Osteocyte (in vitro differentiated cells): Measurements from ENCODE around the gene SSTR3. TPM values are rescaled to one million over a fixed set of nuclear protein-coding genes. Genes with fewer than 3 reads are reported as not detected.

Experiments
- DNase-seq: peaks from one replicate; pipeline ENCODE4 v3.0.0; 2021; ENCODE audit warnings: mixed read lengths; ENCODE audit not compliant: unreplicated experiment; ENCODE audit errors: extremely low spot score
- H3K27ac Mint-ChIP-seq: one replicate; pipeline ENCODE4 v1.8.0; 2021; ENCODE audit warnings: mild to moderate bottlenecking, mixed read lengths; ENCODE audit not compliant: unreplicated experiment
- H3K27me3 Mint-ChIP-seq: one replicate; pipeline ENCODE4 v1.8.0; 2021; ENCODE audit warnings: mixed read lengths; ENCODE audit not compliant: unreplicated experiment
- H3K36me3 Mint-ChIP-seq: one replicate; pipeline ENCODE4 v1.8.0; 2021; ENCODE audit warnings: mixed read lengths; ENCODE audit not compliant: unreplicated experiment
- H3K4me1 Mint-ChIP-seq: one replicate; pipeline ENCODE4 v1.8.0; 2021; ENCODE audit warnings: mixed read lengths; ENCODE audit not compliant: unreplicated experiment
- H3K4me3 Mint-ChIP-seq: one replicate; pipeline ENCODE4 v1.8.0; 2021; ENCODE audit warnings: mild to moderate bottlenecking, moderate library complexity, mixed read lengths; ENCODE audit not compliant: unreplicated experiment
- H3K9me3 Mint-ChIP-seq: one replicate; pipeline ENCODE4 v1.8.0; 2021; ENCODE audit warnings: mixed read lengths; ENCODE audit not compliant: unreplicated experiment
- CTCF ChIP-seq: fragments of 200-600 bp; sonication (generic); IDR thresholded peaks from 2 replicates; pipeline ENCODE4 v1.5.0; 2021; ENCODE audit warnings: antibody characterized with exemption, mild to moderate bottlenecking, moderate library complexity
- total RNA-seq: library from RNA; stranded (reverse); gene quantifications from 2 replicates; pipeline ENCODE4 v1.2.1, GENCODE V29; 2021

SSTR3 gene
- total RNA-seq, 1 donor from 2014 or later: not detected

GRCh38 chr22:37192204-37192603 is 20.1 kb downstream of the SSTR3 start:
- no peaks in the 10 kb centered on the region for H3K9me3 Mint-ChIP-seq
- no peak for TF ChIP-seq CTCF
- peaks cover 3% of the 10 kb centered on the region for H3K36me3 Mint-ChIP-seq
- DNase-seq: no peak
- H3K27ac Mint-ChIP-seq: no peak overlapping the region
- peaks cover 32% of the 10 kb centered on the region for H3K4me1 Mint-ChIP-seq
- H3K4me3 Mint-ChIP-seq: no peak overlapping the region
- H3K27me3 Mint-ChIP-seq: no peaks in the 10 kb centered on the region

GRCh38 chr22:37190262-37190780 is 22.0 kb downstream of the SSTR3 start:
- TF ChIP-seq CTCF: no peak
- Mint-ChIP-seq H3K4me3 (no peak overlapping the region), H3K9me3 (no peaks in the 10 kb centered on the region), H3K36me3 (peaks cover 3% of the 10 kb centered on the region), H3K4me1 (peaks cover 34% of the 10 kb centered on the region), H3K27ac (no peak overlapping the region), H3K27me3 (no peaks in the 10 kb centered on the region)
- DNase-seq: no peak

- DNase-seq: no peak
- H3K36me3 Mint-ChIP-seq: peaks cover 7% of the 10 kb centered on the region
- no peaks in the 10 kb centered on the region for H3K9me3 Mint-ChIP-seq
- no peak overlapping the region for H3K4me3 Mint-ChIP-seq
- H3K4me1 Mint-ChIP-seq: peaks cover 34% of the 10 kb centered on the region
- H3K27ac Mint-ChIP-seq: peak overlapping the region; percentile 87
- no peaks in the 10 kb centered on the region for H3K27me3 Mint-ChIP-seq
- TF ChIP-seq CTCF: no peak
Observed at GRCh38 chr22:37188901-37189466, 23.3 kb downstream of the SSTR3 start.

GRCh38 chr22:37187891-37188761 is 24.2 kb downstream of the SSTR3 start, which contains the start of gene C1QTNF6:
C1QTNF6 (minus strand) TSS chr22:37188247; CDS start chr22:37188213, 34 bp downstream.
- H3K4me1 Mint-ChIP-seq: peaks cover 34% of the 10 kb centered on the region
- TF ChIP-seq CTCF: no peak

GRCh38 chr22:37187552-37187890 is 24.8 kb downstream of the SSTR3 start:
- H3K4me3 Mint-ChIP-seq: peak overlapping the region; percentile 77
- H3K4me1 Mint-ChIP-seq: peaks cover 34% of the 10 kb centered on the region
- no peaks in the 10 kb centered on the region for H3K9me3 Mint-ChIP-seq
- no peaks in the 10 kb centered on the region for H3K27me3 Mint-ChIP-seq
- H3K36me3 Mint-ChIP-seq: peaks cover 7% of the 10 kb centered on the region
- peak overlapping the region; percentile 87 for H3K27ac Mint-ChIP-seq
- no peak for TF ChIP-seq CTCF
- DNase-seq: no peak

More at GRCh38 chr22:37187891-37188761, 24.2 kb downstream of the SSTR3 start, which contains the start of gene C1QTNF6:
- no peaks in the 10 kb centered on the region for H3K9me3 Mint-ChIP-seq
- peak within 1 kb of the TSS; percentile 87 for H3K27ac Mint-ChIP-seq
- H3K4me3 Mint-ChIP-seq: peak within 1 kb of the TSS; percentile 77
- DNase-seq: no peak
- H3K36me3 Mint-ChIP-seq: peaks cover 7% of the 10 kb centered on the region
- H3K27me3 Mint-ChIP-seq: no peaks in the 10 kb centered on the region
